T-helper 2 cell (primary cell): ENCODE measurements around the gene RIMS1.
A peak's percentile ranks its signal among the peaks of the same experiment; 100 is the strongest.

ENCODE experiments used
- DNase-seq, 5 experiments: peaks; one replicate each; pipeline versions ENCODE4 v3.0.0 to v3.0.0-alpha.2; 2012 to 2022

RIMS1 gene

GRCh38 chr6:72363844-72364740, 477.7 kb downstream of the RIMS1 start:
- no peak for DNase-seq

- no peak for DNase-seq
Observed at GRCh38 chr6:72365773-72366172, 479.4 kb downstream of the RIMS1 start.

DNA sequence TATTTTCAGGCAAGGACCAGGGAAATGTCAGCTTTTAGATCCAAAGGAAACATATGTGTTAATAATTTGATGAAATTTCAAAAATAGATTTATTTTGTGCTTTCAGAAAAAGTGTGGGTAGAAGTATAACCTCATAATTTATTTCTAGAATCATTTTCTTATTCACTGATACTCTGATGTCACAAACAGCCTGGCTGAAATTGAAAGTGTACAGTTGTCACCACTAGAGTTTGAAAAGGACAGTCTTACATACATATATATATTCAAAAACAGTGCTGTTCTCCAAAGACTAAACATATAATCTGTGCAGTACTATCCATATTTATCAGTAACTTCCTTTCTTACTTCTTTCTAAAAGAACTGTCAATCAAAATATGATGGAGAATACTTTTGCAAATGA, 481.1 kb downstream of the RIMS1 start:
- DNase-seq = no peak

DNA sequence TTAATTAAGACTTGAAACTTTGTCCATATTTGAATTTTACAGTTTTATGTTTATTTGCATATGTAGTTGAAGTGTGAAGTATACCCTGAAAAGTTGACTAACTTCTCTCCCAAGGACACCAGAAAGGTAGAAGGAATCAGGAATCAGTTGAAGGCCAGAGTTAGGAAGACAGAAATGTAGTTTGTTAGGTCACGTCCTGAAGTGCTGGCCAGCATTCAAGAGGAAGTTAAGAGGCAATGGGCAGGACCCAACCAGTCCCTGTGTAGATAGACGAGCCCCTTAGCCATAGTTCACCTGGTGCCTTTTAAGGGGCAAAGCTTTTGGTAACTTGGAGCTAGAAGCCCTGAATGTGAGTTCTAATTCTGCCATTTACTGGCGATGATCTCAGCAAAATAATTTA, 485.1 kb downstream of the RIMS1 start:
- DNase-seq = no peak

DNA sequence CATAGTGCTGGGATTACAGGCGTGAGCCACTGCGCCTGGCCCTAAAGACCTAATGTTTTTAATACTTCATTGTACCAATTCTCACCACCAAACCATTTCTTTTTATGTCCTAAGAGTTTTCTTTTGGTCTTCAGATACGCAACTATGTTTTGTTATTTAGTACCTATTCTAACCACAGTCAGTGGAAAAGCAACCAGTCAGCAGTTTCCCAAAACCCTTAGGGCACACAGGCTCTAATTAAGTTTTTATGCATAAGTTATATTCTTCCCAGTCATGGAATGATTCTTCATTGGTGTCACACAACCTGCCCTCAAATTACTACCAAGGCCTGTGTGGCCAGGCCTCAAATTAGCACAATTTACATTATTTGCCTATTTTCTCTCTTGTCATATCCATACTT, 487.8 kb downstream of the RIMS1 start:
- DNase-seq = no peak

DNA sequence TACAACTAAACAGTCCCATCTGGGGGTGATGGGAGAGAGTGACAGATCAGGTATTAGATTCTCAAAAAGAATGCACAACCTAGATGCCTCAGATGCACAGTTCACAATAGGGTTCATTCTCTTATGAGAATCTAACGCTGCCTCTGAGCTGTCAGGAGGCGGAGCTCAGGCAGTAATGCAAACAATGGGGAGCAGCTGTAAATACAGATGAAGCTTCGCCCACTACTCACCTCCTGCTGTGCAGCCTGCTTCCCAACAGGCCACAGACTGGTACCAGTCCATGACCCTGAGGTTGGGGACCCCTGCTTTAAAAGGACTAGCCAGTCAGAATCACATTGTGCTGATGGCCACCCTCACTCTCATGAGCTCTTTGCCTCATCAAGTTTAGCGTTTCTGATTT, 488.5 kb downstream of the RIMS1 start:
- no peak for DNase-seq

DNA sequence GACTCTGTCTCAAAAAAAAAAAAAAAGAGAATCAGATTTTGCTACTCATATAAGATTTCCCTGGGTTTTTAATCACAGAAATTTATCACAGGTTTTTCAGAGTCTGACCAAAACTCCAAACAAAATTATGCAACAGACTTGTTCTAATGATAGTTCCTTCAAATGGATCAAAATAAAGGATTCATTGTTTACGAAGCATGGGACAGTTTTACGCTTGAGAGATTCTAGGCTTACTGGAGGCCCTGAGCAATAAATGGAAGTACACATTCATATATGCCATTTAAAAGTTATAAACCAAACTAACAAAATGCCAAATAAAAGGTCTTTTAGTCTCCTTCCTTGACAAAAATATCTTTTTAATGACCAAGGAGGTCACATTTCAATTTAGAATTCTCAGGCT, 490.4 kb downstream of the RIMS1 start:
- DNase-seq = no peak

GRCh38 chr6:72381076-72381475, 494.7 kb downstream of the RIMS1 start:
- DNase-seq = no peak

- no peak for DNase-seq
Observed at GRCh38 chr6:72382602-72383529, 496.5 kb downstream of the RIMS1 start.

- no peak for DNase-seq
Observed at GRCh38 chr6:72386324-72386723, 500.0 kb downstream of the RIMS1 start.

- no peak for DNase-seq
Observed at GRCh38 chr6:72389698-72390097, 503.3 kb downstream of the RIMS1 start.

DNA sequence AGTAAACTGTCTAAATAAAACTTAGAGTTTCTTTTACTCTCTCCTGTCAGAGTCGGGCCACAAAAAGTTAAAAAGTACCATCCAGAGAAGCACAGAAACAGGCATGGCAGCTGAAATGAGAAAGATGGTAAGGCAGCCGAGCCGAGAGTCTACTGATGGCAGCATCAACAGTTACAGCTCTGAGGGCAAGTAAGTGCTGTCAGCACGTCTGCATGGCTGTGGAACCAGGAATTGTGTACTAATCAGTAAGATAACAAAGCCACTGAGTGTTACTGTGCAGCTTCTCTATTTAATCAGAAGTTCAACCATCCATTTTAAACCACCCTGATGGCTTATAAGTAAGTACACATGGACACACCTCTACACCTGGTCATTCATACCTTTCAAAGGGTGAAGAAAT, 504.2 kb downstream of the RIMS1 start:
- no peak for DNase-seq

DNA sequence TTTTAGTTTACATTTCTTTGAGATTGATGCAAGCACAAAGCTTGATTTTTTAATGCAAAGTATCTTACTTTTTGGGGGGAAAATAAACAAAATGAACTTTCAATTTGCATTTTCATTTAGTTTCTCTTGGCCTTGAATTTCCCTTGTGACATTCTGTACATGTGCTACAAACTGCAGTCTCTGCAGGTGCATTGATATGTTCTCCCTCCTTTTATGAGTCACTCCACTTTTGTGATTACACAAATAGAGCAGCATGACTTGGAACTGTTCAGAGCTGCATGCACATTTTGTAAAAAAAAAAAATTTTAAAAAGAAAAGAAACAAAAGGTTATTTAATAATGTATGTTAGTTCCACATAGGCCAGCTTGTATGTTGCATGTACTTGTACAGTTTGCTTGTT, 515.5 kb downstream of the RIMS1 start:
- no peak for DNase-seq

DNA sequence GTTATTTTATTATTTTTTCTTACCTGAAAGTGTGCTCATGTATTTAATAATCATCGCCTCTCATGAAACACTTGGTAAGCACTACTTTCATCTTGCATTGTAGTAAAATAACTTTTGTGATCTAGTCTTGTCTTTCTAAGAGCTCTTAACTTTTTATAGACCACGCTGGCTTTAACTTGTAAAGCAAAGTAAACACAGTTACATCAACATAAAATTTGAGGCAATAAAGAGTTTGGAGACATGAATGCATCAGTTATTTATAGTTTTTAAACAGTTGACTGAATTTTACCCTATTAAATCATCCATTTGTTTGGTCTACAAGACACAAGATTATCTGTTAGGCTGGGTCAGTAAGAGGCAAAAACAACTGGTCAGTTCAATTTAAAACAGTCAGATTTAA, 517.1 kb downstream of the RIMS1 start:
- no peak for DNase-seq

DNA sequence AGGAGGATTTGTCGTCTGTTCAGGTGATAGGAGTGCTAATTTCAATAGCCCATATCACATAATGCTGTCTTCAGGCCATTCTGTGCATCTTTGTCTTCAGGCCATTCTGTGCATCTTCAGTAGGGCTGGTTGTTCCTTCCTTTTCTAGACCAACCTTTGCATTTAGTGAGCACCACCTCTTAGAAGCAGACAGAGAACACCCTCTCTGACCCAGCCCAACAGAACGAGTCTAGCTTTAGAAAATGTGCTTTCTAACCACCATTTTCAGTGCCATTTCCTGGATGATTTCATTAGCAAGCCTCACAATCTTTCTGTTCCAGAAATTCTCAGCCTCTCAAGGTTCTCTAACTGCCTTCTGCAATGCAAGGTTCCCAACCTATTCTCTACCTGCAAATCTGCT, 520.2 kb downstream of the RIMS1 start:
- no peak for DNase-seq

DNA sequence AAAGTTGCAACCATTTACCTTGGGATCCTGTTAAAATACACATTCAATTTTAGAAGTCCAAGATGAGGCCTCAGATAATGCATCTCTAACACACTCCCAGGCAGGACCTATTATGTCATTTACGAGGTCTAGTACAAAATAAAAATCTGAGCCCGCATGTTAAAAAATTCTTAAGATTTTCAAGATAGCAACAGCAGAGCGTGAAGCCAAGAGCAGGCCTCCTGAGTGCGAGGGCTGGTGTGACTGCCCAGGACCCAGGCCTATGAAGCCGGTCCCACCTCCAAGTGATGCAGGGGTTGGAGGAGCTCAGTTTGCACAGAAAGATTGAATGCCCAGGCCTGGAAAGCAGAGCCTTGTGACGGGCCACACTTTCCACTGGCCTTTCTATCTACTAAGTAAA, 524.4 kb downstream of the RIMS1 start:
- DNase-seq = no peak

- peak; percentile 20 to 71 (median 57) for DNase-seq
Observed at GRCh38 chr6:72411872-72412708, 525.7 kb downstream of the RIMS1 start.

DNA sequence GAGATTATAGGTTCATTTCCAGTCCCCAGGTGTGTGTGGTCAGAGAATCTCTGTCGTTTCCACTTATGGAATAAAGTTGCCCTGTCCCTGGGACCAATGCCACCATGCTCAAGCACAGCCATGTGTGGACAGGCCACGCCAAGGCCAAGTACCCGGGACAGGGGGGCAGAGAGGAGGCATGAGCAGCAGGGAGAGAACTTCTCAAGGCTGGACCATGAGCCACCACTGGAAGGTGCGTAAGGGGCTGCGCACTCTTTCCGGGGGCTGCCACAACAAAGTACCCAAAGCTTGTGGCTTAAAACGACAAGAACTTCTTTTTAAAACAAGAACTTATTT, 526.3 kb downstream of the RIMS1 start:
- no peak for DNase-seq

GRCh38 chr6:72413884-72414283, 527.5 kb downstream of the RIMS1 start:
- DNase-seq = no peak

GRCh38 chr6:72414657-72415056, 528.3 kb downstream of the RIMS1 start:
- no peak for DNase-seq

- DNase-seq = no peak
Observed at GRCh38 chr6:72416744-72417465, 530.6 kb downstream of the RIMS1 start.

GRCh38 chr6:72417759-72418158, 531.4 kb downstream of the RIMS1 start:
- no peak for DNase-seq
